SK-N-SH (cell line): ENCODE data around the gene MT1F. TPM values are rescaled to one million over a fixed set of nuclear protein-coding genes. Genes with fewer than 3 reads are reported as not detected.

Experiments used
- CTCF ChIA-PET: fragments of 300-600, 350-600 bp; formaldehyde crosslinking; extraction: SDS; loops from one replicate; lab custom pipeline; 2021; lab: Yijun Ruan, JAX
- POLR2A ChIA-PET: fragments of 350-600 bp; sonication (Branson Sonifier 250); formaldehyde crosslinking; extraction: SDS; loops from one replicate; lab custom pipeline; 2020; ENCODE audit warnings: antibody characterized with exemption, inconsistent platforms; lab: Yijun Ruan, JAX
- DNase-seq: peaks from one replicate; pipeline ENCODE4 v3.0.0; 2012
- H2AFZ ChIP-seq: fragments of 200-600 bp; sonication (generic); 2 replicates; pipeline ENCODE4 v1.8.1; 2016; ENCODE audit warnings: antibody characterized with exemption, mild to moderate bottlenecking, low read depth
- H3F3A ChIP-seq: fragments of 200-600 bp; sonication (generic); replicated peaks from 2 replicates; pipeline ENCODE3; 2016; ENCODE audit warnings: antibody characterized with exemption, mild to moderate bottlenecking; ENCODE audit not compliant: insufficient read depth
- H3K27ac ChIP-seq, 2 experiments: fragments of 200-500 bp in 1 of 2; fragments of 200-600 bp in 1 of 2; sonication (Bioruptor generic) in 1 of 2; sonication (generic), shearing (Covaris generic) in 1 of 2; 2 replicates each; pipeline versions ENCODE4 v1.5.1 to v1.6.1; 2014 to 2016; ENCODE audit warnings: low read depth in 2 of 2, inconsistent platforms in 1 of 2, low read length in 1 of 2, mild to moderate bottlenecking in 1 of 2, mixed read lengths in 1 of 2
- H3K27me3 ChIP-seq: fragments of 200-600 bp; sonication (generic), shearing (Covaris generic); 2 replicates; pipeline ENCODE4 v1.6.1; 2016; ENCODE audit warnings: mixed run types; ENCODE audit not compliant: insufficient read depth
- H3K36me3 ChIP-seq, 2 experiments: fragments of 200-500 bp in 1 of 2; fragments of 200-600 bp in 1 of 2; sonication (Bioruptor generic) in 1 of 2; sonication (generic) in 1 of 2; replicated peaks in 1 of 2; 2 replicates each; pipeline versions ENCODE3 to v1.5.1; 2014 to 2016; ENCODE audit warnings: low read length in 1 of 2, mild to moderate bottlenecking in 1 of 2; ENCODE audit not compliant: insufficient read depth in 2 of 2, control insufficient read depth in 1 of 2
- H3K4me1 ChIP-seq, 2 experiments: fragments of 200-500 bp in 1 of 2; fragments of 200-600 bp in 1 of 2; sonication (Bioruptor generic) in 1 of 2; sonication (generic), shearing (Covaris generic) in 1 of 2; 2 replicates each; pipeline versions ENCODE4 v1.5.1 to v1.6.1; 2014 to 2016; ENCODE audit warnings: low read depth in 1 of 2, low read length in 1 of 2, mixed run types in 1 of 2; ENCODE audit not compliant: insufficient read depth in 2 of 2, control insufficient read depth in 1 of 2
- H3K4me2 ChIP-seq: fragments of 200-600 bp; sonication (generic), shearing (Covaris generic); 2 replicates; pipeline ENCODE4 v1.6.1; 2017; ENCODE audit warnings: mixed run types
- H3K4me3 ChIP-seq, 2 experiments: fragments of 200-500 bp in 1 of 2; fragments of 200-600 bp in 1 of 2; sonication (Bioruptor generic) in 1 of 2; sonication (generic), shearing (Covaris generic) in 1 of 2; 2 replicates each; pipeline versions ENCODE4 v1.5.1 to v1.8.1; 2014 to 2016; ENCODE audit warnings: low read depth in 2 of 2, inconsistent platforms in 1 of 2, low read length in 1 of 2, mild to moderate bottlenecking in 1 of 2, mixed read lengths in 1 of 2, moderate library complexity in 1 of 2
- H3K79me2 ChIP-seq: fragments of 200-600 bp; sonication (generic); 2 replicates; pipeline ENCODE4 v1.8.1; 2017; ENCODE audit warnings: mild to moderate bottlenecking; ENCODE audit not compliant: insufficient read depth
- H3K9ac ChIP-seq: fragments of 200-600 bp; sonication (generic); 2 replicates; pipeline ENCODE4 v1.6.1; 2017; ENCODE audit warnings: mixed run types
- H3K9me2 ChIP-seq: fragments of 200-600 bp; sonication (generic); 2 replicates; pipeline ENCODE4 v1.6.1; 2017; ENCODE audit warnings: mixed run types
- H3K9me3 ChIP-seq: fragments of 200-600 bp; sonication (generic); 2 replicates; pipeline ENCODE4 v1.6.1; 2017; ENCODE audit warnings: mixed run types, mild to moderate bottlenecking, moderate library complexity
- H4K20me1 ChIP-seq: fragments of 200-600 bp; sonication (generic); 2 replicates; pipeline ENCODE4 v1.6.1; 2017; ENCODE audit warnings: mild to moderate bottlenecking, mixed run types; ENCODE audit not compliant: insufficient read depth
- CHD2 ChIP-seq: fragments of 150-350 bp; IDR thresholded peaks from 2 replicates; pipeline ENCODE4 v1.6.1; 2018; ENCODE audit warnings: low read length; ENCODE audit not compliant: partially characterized antibody
- ELF1 ChIP-seq: IDR thresholded peaks from 2 replicates; pipeline ENCODE4 v1.4.0; 2012
- EP300 ChIP-seq, 2 experiments: IDR thresholded peaks; 2 replicates each; pipeline versions ENCODE4 v1.4.0 to v1.6.1; 2012; ENCODE audit warnings: borderline replicate concordance in 1 of 2, low read depth in 1 of 2, low read length in 1 of 2
- FOSL2 ChIP-seq: IDR thresholded peaks from 2 replicates; pipeline ENCODE4 v1.4.0; 2012; ENCODE audit warnings: low read depth, mild to moderate bottlenecking, moderate library complexity, borderline replicate concordance
- FOXM1 ChIP-seq: IDR thresholded peaks from 2 replicates; pipeline ENCODE4 v1.4.0; 2012; ENCODE audit warnings: low read depth, mild to moderate bottlenecking
- GABPA ChIP-seq: IDR thresholded peaks from 2 replicates; pipeline ENCODE4 v1.4.0; 2012; ENCODE audit warnings: low read depth, mild to moderate bottlenecking
- MEF2A ChIP-seq: IDR thresholded peaks from 2 replicates; pipeline ENCODE4 v1.4.0; 2012; ENCODE audit warnings: low read depth, borderline replicate concordance
- NRF1 ChIP-seq: IDR thresholded peaks from 2 replicates; pipeline ENCODE4 v1.6.1; 2012; ENCODE audit warnings: low read depth, mild to moderate bottlenecking, low read length
- RXRA ChIP-seq: IDR thresholded peaks from 2 replicates; pipeline ENCODE4 v1.4.0; 2012; ENCODE audit warnings: low read depth, mild to moderate bottlenecking, borderline replicate concordance
- SIN3A ChIP-seq: IDR thresholded peaks from 2 replicates; pipeline ENCODE4 v1.6.1; 2012; ENCODE audit warnings: low read depth, mild to moderate bottlenecking, low read length, moderate library complexity, borderline replicate concordance
- TCF12 ChIP-seq: IDR thresholded peaks from 2 replicates; pipeline ENCODE4 v1.4.0; 2012
- TEAD4 ChIP-seq: IDR thresholded peaks from 2 replicates; pipeline ENCODE4 v1.4.0; 2012; ENCODE audit warnings: mild to moderate bottlenecking, borderline replicate concordance; ENCODE audit not compliant: insufficient read depth
- USF2 ChIP-seq: fragments of 150-350 bp; IDR thresholded peaks from 2 replicates; pipeline ENCODE4 v1.6.1; 2017; ENCODE audit warnings: antibody characterized with exemption, low read length, low read depth, borderline replicate concordance
- WGBS: methylation state at CpG from one replicate; pipeline ENCODE4 v1.1.6; 2017; ENCODE audit warnings: low lambda C conversion rate; 5-methylcytosine and 5-hydroxymethylcytosine counted together
- polyA plus RNA-seq, 3 experiments: library from polyadenylated mRNA; depleted of rRNA; stranded (reverse); fragments of >200 nt; gene quantifications; 2 replicates each; pipeline ENCODE4 v1.2.3, GENCODE V29; 2012
- TF ChIP-seq, protein P1 (sequence below): fragments of 200-600 bp; sonication (generic); IDR thresholded peaks from 2 replicates; pipeline ENCODE4 v1.6.1; 2017; ENCODE audit warnings: antibody characterized with exemption, mild to moderate bottlenecking, moderate library complexity
- TF ChIP-seq, protein P2 (sequence below): IDR thresholded peaks from 2 replicates; pipeline ENCODE4 v1.4.0; 2012; ENCODE audit warnings: low read depth

Gene MT1F
- polyA plus RNA-seq, 1 of the 3 experiments (the other 2 are of a cell fraction) = 13.0 TPM

- CTCF ChIA-PET = interaction anchor here (2.4 kb wide), 1 partner anchor 16 kb away, joined by 6 read pairs; no protein-coding TSS in a partner anchor
- peaks cover under 1 to 22% of the 10 kb centered on the region in 2 experiments; a peak in 2 of 4 replicates for H3K4me1 ChIP-seq
Measured at GRCh38 chr16:56616608-56617211, 41.0 kb upstream of the MT1F start.

DNA sequence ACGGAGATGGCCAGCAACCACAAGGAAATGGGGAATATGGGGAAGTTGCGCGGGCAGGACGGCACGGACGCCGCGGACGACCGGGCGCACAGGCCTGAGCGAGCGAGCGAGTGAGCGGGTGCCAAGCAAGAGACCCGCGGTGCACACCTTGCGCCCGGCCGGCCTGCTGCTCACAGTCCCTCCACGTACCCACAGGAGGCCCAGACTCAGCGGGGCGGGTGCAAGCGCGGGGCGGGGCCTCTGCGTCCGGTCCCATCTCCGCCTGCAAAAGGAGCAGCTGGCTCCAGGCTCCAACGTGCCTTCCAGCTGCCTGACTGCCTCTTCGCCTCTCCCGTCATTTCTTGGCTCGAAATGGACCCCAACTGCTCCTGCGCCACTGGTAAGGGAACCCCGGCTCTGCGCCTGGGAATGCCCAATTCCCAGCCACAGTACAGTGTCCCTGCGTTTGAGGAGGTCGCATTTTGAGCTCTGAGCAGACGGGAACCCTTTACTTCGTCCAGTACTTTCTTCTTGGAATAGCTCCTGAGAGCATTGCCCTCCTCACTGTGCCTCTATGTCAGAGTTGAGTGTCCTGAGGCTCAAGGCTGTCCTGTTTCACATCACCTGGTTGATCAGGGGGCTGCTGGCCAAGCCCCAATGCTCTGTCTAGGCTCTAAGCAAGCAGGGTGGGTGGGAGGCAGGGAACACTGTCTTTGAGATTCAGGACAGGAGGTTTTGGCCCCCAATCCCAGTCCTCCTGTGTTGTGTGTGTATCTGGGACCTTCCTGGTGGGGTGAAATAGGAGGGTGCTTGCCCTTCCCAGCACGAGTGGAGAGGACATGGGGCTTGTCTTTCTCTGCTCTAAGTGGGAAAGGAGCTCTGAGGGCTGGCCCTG, 40.3 kb upstream of the MT1F start:
- POLR2A ChIA-PET = interaction anchor here (1.0 kb wide), 1 partner anchor 13 kb away, joined by 3 read pairs; no protein-coding TSS in a partner anchor
- 86% methylated on average over 32 of the region's 41 CpGs for WGBS
- no peaks in the 10 kb centered on the region for H3K36me3 ChIP-seq
- H3K27me3 ChIP-seq = no peaks in the 10 kb centered on the region
- TF ChIP-seq EP300 (IDR thresholded peaks at IDR 0.05; ENCODE audit: borderline replicate concordance in 1 of 2, low read depth in 1 of 2, low read length in 1 of 2) (no peak), ELF1 (no peak), SIN3A (no peak), RXRA (no peak), MEF2A (no peak), TCF12 (no peak), GABPA (no peak), CHD2 (no peak), FOSL2 (no peak), NRF1 (no peak), FOXM1 (no peak), USF2 (no peak)
- TF ChIP-seq, protein P1, sequence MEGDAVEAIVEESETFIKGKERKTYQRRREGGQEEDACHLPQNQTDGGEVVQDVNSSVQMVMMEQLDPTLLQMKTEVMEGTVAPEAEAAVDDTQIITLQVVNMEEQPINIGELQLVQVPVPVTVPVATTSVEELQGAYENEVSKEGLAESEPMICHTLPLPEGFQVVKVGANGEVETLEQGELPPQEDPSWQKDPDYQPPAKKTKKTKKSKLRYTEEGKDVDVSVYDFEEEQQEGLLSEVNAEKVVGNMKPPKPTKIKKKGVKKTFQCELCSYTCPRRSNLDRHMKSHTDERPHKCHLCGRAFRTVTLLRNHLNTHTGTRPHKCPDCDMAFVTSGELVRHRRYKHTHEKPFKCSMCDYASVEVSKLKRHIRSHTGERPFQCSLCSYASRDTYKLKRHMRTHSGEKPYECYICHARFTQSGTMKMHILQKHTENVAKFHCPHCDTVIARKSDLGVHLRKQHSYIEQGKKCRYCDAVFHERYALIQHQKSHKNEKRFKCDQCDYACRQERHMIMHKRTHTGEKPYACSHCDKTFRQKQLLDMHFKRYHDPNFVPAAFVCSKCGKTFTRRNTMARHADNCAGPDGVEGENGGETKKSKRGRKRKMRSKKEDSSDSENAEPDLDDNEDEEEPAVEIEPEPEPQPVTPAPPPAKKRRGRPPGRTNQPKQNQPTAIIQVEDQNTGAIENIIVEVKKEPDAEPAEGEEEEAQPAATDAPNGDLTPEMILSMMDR = no peak
- TF ChIP-seq, protein P2, sequence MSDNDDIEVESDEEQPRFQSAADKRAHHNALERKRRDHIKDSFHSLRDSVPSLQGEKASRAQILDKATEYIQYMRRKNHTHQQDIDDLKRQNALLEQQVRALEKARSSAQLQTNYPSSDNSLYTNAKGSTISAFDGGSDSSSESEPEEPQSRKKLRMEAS = no peak
- TF ChIP-seq, all 33 proteins: peak for 0
- H3K4me2 ChIP-seq = no peak overlapping the region
- H2AFZ ChIP-seq = no peak overlapping the region
- no peak for DNase-seq
- H3K9ac ChIP-seq = no peak overlapping the region
- H3K9me2 ChIP-seq = no peaks in the 10 kb centered on the region
- H3K4me3 ChIP-seq = no peak overlapping the region
- H3K4me1 ChIP-seq = peaks cover 0 to 22% of the 10 kb centered on the region in 2 experiments; a peak in 1 of 4 replicates
- no peak overlapping the region for H3K27ac ChIP-seq
- H3K9me3 ChIP-seq = no peaks in the 10 kb centered on the region
- CTCF ChIA-PET = interaction anchor here (0.6 to 2.4 kb wide), 2 partner anchors 13 to 17 kb away, joined by 3 to 6 read pairs; no protein-coding TSS in a partner anchor
- no peaks in the 10 kb centered on the region; the same call in 1 of the 2 replicates for H3K79me2 ChIP-seq
- peaks cover 23% of the 10 kb centered on the region for H3F3A ChIP-seq
- no peaks in the 10 kb centered on the region for H4K20me1 ChIP-seq

More at GRCh38 chr16:56616608-56617211, 41.0 kb upstream of the MT1F start:
- no peak overlapping the region for H3K27ac ChIP-seq
- no peaks in the 10 kb centered on the region for H3K27me3 ChIP-seq
- no peaks in the 10 kb centered on the region for H3K36me3 ChIP-seq
- H3K9me3 ChIP-seq = no peaks in the 10 kb centered on the region
- no peaks in the 10 kb centered on the region for H4K20me1 ChIP-seq
- peaks cover 23% of the 10 kb centered on the region for H3F3A ChIP-seq
- POLR2A ChIA-PET = no interaction called here
- DNase-seq = no peak
- H3K4me2 ChIP-seq = no peak overlapping the region
- no peak overlapping the region for H3K9ac ChIP-seq
- H3K79me2 ChIP-seq = peaks cover under 1% of the 10 kb centered on the region; the same call in 1 of the 2 replicates
- 94% methylated on average over 23 of the region's 23 CpGs for WGBS
- no peak for TF ChIP-seq TEAD4
- no peak overlapping the region for H2AFZ ChIP-seq
- no peaks in the 10 kb centered on the region for H3K9me2 ChIP-seq
- H3K4me3 ChIP-seq = no peak overlapping the region
